Prostate gland (tissue), 2 donors: ENCODE data around the gene TNFRSF17.

Experiments used
- POLR2A ChIP-seq: fragments of 450-650 bp; IDR thresholded peaks from one replicate; pipeline ENCODE4 v1.6.1; 2016; ENCODE audit warnings: antibody characterized with exemption, mild to moderate bottlenecking
- POLR2AphosphoS5 ChIP-seq: sonication (generic); formaldehyde crosslinking; IDR thresholded peaks from one replicate; pipeline ENCODE4 v1.6.1; 2017; ENCODE audit warnings: antibody characterized with exemption
- TF ChIP-seq, protein P1 (sequence below), 4 experiments: fragments of 200-600 bp in 2 of 4; fragments of 450-650 bp in 2 of 4; sonication (generic) in 2 of 4; IDR thresholded peaks; 1 replicate in 3 of 4; 2 replicates in 1 of 4; pipeline ENCODE4 v1.5.1; 2016 to 2019; ENCODE audit warnings: antibody characterized with exemption in 4 of 4, mild to moderate bottlenecking in 2 of 4, moderate library complexity in 2 of 4

DNA sequence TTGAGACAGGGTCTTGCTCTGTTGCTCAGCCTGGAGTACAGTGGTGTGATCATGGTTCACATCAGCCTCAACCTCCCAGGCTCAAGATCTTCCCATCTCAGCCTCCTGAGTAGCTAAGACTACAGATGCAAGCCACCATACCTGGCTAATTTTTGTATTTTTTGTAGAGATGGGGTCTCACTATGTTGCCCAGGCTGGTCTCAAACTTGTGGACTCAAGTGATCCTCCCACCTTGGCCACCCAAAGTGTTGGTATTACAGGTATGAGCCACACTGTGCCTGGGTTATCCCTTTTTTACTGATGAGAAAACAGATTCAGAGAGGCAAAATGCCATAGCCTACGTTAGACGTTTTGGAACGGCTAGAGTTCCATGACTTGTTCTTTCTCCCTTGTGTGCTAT is 41.6 kb downstream of the TNFRSF17 start:
- no peak for TF ChIP-seq POLR2A
- TF ChIP-seq, protein P1, sequence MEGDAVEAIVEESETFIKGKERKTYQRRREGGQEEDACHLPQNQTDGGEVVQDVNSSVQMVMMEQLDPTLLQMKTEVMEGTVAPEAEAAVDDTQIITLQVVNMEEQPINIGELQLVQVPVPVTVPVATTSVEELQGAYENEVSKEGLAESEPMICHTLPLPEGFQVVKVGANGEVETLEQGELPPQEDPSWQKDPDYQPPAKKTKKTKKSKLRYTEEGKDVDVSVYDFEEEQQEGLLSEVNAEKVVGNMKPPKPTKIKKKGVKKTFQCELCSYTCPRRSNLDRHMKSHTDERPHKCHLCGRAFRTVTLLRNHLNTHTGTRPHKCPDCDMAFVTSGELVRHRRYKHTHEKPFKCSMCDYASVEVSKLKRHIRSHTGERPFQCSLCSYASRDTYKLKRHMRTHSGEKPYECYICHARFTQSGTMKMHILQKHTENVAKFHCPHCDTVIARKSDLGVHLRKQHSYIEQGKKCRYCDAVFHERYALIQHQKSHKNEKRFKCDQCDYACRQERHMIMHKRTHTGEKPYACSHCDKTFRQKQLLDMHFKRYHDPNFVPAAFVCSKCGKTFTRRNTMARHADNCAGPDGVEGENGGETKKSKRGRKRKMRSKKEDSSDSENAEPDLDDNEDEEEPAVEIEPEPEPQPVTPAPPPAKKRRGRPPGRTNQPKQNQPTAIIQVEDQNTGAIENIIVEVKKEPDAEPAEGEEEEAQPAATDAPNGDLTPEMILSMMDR (IDR thresholded peaks at IDR 0.05) = no peak
- TF ChIP-seq POLR2AphosphoS5 = no peak
